ENCODE results near the gene PAPOLG. TPM values are rescaled to one million over a fixed set of nuclear protein-coding genes. Genes with fewer than 3 reads are reported as not detected.

PAPOLG gene
- 42.8 and 60.8 TPM in 2 replicates for total RNA-seq (ENCODE audit: low replicate concordance)

GRCh38 chr2:60756097-60757087 lies at the start of gene PAPOLG:
PAPOLG (plus strand) TSS chr2:60756268; CDS start chr2:60756479, 211 bp downstream.
- peak within 1 kb of the TSS; percentile 99 for H3K4me3 Mint-ChIP-seq
- peak within 1 kb of the TSS; percentile 71 for H3K9ac ChIP-seq
- H3K27ac ChIP-seq = peak within 1 kb of the TSS; percentile 95
- TF ChIP-seq CTCF (IDR thresholded peaks at IDR 0.05) = no peak
- no peak for TF ChIP-seq EZH2phosphoT487 (IDR thresholded peaks at IDR 0.05)
- no peak for TF ChIP-seq EZH2 (IDR thresholded peaks at IDR 0.05)
- H3K27me3 Mint-ChIP-seq (ENCODE audit: insufficient read depth, low read depth) = peaks cover 3% of the 10 kb centered on the region
- peak within 1 kb of the TSS; percentile 93 for H3K27ac Mint-ChIP-seq
- peaks cover 20% of the 10 kb centered on the region for H3K4me1 Mint-ChIP-seq
- peaks cover 7% of the 10 kb centered on the region for H3F3A ChIP-seq (ENCODE audit: low read depth)
- DNase-seq (ENCODE audit: low spot score) = peak; percentile 99
- H3K4me1 ChIP-seq = peaks cover 11% of the 10 kb centered on the region
- no peaks in the 10 kb centered on the region for H3K9me3 Mint-ChIP-seq
- no peaks in the 10 kb centered on the region for H3K27me3 ChIP-seq
- no peaks in the 10 kb centered on the region for H3K9me3 ChIP-seq (ENCODE audit: low read depth)
- peak within 1 kb of the TSS; percentile 97 for H2AFZ ChIP-seq (replicated peaks)
- peak within 1 kb of the TSS; percentile 87 for H3K4me2 ChIP-seq
- H4K20me1 ChIP-seq (ENCODE audit: low read depth) = peaks cover 40% of the 10 kb centered on the region
- peaks cover 15% of the 10 kb centered on the region for H3K36me3 Mint-ChIP-seq
- H3K79me2 ChIP-seq (ENCODE audit: low read depth) = peaks cover 52% of the 10 kb centered on the region
- H3K36me3 ChIP-seq = peaks cover 19% of the 10 kb centered on the region
- peak within 1 kb of the TSS; percentile 76 for H3K4me3 ChIP-seq

GRCh38 chr2:60707750-60708371 lies 48.2 kb upstream of the PAPOLG start:
- peak; percentile 60 for DNase-seq (ENCODE audit: low spot score)
- peak overlapping the region; percentile 5 for H2AFZ ChIP-seq (replicated peaks)
- H3K4me1 Mint-ChIP-seq = no peaks in the 10 kb centered on the region

More at GRCh38 chr2:60707750-60708371, 48.2 kb upstream of the PAPOLG start:
- Histone ChIP-seq H3K36me3 (no peaks in the 10 kb centered on the region), H3K27ac (no peak overlapping the region), H3F3A (ENCODE audit: low read depth) (no peaks in the 10 kb centered on the region), H3K27me3 (no peaks in the 10 kb centered on the region), H4K20me1 (ENCODE audit: low read depth) (no peaks in the 10 kb centered on the region), H3K9me3 (ENCODE audit: low read depth) (no peaks in the 10 kb centered on the region), H3K9ac (no peak overlapping the region), H3K4me1 (no peaks in the 10 kb centered on the region), H3K79me2 (ENCODE audit: low read depth) (no peaks in the 10 kb centered on the region), H3K4me3 (no peak overlapping the region), H3K4me2 (no peak overlapping the region)
- H3K4me3 Mint-ChIP-seq = no peak overlapping the region
- H3K36me3 Mint-ChIP-seq = no peaks in the 10 kb centered on the region
- no peaks in the 10 kb centered on the region for H3K27me3 Mint-ChIP-seq (ENCODE audit: insufficient read depth, low read depth)
- H3K9me3 Mint-ChIP-seq = no peaks in the 10 kb centered on the region
- no peak overlapping the region for H3K27ac Mint-ChIP-seq
- no peak for TF ChIP-seq EZH2 (IDR thresholded peaks at IDR 0.05)
- TF ChIP-seq CTCF (IDR thresholded peaks at IDR 0.05) = peak; percentile 85
